ENCODE results near the gene FCER1A.
"Not testable (repeated sequence)": the region's sequence is repeated elsewhere in the genome, so short reads cannot be mapped to it uniquely, and the experiment has no call there.

Gene FCER1A

DNA sequence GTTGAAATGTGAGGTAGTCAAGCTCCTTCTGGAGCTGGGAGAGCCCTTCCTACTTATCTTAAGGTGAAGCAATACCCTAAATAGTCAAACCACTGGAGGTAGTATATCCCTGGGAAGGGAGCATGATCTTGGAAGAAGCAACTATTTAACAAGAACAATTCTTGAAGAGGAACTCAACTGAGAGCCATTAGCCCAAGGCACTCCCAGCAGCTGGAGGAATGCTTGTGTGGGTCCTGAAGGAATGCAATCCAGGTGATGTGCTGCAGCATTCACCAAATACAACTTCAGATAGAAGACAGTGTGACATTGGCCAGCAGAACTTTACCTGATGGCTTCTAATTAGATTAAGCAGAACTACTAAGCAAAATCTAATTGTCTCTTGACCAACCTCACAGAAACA, 9.5 kb downstream of the FCER1A start:
- Mint-ChIP-seq H3K27me3 (peaks cover 40 to 43% of the 10 kb centered on the region in 2 donors), H3K4me3 (no peak overlapping the region)

DNA sequence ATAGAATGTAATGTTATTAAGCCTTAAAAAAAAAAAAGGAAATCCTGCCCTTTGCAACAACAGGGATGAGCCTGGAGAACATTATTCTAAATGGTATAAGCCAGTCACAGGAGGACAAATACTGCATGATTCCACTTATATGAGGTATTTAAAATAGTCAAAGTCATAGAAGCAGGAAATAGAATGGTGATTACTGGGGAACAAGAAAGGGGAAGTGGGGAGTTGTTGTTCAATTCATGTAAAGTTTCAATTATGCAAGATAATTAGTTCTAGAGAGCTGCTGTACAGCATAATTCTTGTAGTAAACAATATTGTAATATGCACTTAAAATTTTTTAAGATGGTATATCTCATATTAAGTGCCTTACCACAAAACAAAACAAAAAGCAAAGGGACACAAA, 13.2 kb downstream of the FCER1A start:
- H3K27me3 Mint-ChIP-seq, result peaks cover 18 to 42% of the 10 kb centered on the region in 2 donors
- no peak for ATAC-seq (replicated peaks)

More for the DNA sequence above, 9.5 kb downstream of the FCER1A start:
- ATAC-seq (replicated peaks) (no peak), DNase-seq (no peak)
- Mint-ChIP-seq H3K27ac (no peak overlapping the region), H3K4me1 (ENCODE audit: low read depth in 2 of 2) (no peaks in the 10 kb centered on the region), H3K36me3 (ENCODE audit: insufficient read depth) (no peaks in the 10 kb centered on the region), H3K9me3 (no peaks in the 10 kb centered on the region)

DNA sequence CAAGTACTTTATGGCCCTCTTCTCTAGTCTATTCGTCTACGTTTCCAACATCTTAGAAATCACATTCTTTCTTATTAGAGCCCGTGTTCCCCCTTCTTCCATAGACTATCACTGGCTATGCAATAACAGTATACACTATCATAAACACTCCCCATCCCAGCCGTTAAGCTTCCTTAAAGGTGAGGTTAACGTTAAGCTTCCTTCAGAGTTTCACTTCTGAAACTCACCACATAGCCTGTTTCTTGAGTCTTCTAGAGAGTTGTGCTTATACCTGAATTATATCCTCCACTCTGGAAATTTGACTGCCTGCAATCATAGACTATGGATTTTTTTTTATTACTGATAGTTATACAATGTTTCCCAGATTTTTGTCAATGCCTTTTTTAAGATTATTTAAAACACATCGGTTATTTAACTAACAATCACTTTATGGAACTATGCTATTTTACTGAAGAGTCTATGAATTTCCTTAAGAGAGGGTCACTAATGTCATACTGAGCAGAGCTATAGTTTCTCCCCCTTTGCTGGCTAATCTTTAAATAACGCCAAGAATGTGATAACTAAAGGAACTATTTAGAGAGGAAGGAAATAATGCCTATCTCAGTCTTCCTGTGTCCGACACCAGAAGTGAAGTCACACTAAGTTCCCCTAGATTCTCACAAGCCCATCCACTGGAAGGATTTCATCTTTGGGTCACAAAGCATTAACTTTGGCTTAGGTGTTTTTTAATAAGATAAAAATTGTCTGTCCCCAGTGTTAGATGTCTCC, 16.8 kb downstream of the FCER1A start:
- no peak overlapping the region for H3K27ac Mint-ChIP-seq
- H3K27me3 Mint-ChIP-seq, result peaks cover 7 to 47% of the 10 kb centered on the region in 2 donors
- no peak overlapping the region for H3K4me3 Mint-ChIP-seq
- H3K36me3 Mint-ChIP-seq (ENCODE audit: insufficient read depth), result no peaks in the 10 kb centered on the region
- no peak for ATAC-seq (replicated peaks)
- H3K4me1 Mint-ChIP-seq (ENCODE audit: low read depth in 2 of 2), result no peaks in the 10 kb centered on the region
- DNase-seq, result no peak
- no peaks in the 10 kb centered on the region for H3K9me3 Mint-ChIP-seq

More for the DNA sequence above, 13.2 kb downstream of the FCER1A start:
- Mint-ChIP-seq H3K4me3 (no peak overlapping the region), H3K36me3 (ENCODE audit: insufficient read depth) (no peaks in the 10 kb centered on the region), H3K9me3 (no peaks in the 10 kb centered on the region), H3K4me1 (ENCODE audit: low read depth in 2 of 2) (no peaks in the 10 kb centered on the region), H3K27ac (no peak overlapping the region)
- no peak for DNase-seq

DNA sequence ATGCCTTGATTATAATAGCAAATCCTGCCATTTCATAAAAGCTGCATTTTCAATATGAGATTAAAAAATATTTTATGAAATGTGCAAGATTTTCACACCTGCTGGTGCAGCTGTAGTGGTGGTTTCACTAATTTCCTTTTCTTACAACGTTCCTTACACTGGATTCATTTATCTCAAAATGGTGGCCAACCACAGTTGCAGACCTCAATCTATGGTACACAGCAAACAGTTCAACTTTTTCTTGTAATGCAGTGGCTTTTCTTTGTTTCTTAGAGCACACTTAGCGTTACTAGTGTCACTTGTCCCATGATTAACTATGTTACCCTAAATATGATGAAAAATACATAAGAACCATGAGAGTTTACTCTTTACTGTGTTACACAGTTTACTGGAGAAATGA, 32.7 kb downstream of the FCER1A start:
- Mint-ChIP-seq H3K9me3 (no peaks in the 10 kb centered on the region), H3K36me3 (ENCODE audit: insufficient read depth) (no peaks in the 10 kb centered on the region), H3K27me3 (peaks cover 15 to 24% of the 10 kb centered on the region in 2 donors), H3K4me1 (ENCODE audit: low read depth in 2 of 2) (no peaks in the 10 kb centered on the region), H3K27ac (no peak overlapping the region), H3K4me3 (no peak overlapping the region)
- ATAC-seq (replicated peaks) (no peak), DNase-seq (no peak)

DNA sequence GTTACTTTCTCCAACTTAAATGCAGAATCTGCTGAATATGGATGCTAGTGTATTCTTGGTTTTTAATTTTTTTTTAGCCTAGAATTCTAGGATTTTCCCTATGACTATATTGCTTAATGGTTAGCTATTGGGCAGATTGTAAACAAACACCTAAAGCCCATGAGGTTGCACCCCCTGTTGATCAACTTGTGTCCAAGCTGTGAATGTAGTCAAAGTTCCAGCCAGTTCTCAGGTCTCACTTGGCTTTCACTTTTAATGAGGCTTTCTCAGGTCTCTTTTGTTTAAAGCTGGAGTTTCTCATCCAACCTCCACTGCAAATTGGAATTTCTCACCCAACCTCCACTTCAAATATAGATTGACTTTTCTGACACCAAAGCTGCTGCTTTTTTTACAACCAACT, 35.9 kb downstream of the FCER1A start:
- Mint-ChIP-seq H3K4me1 (ENCODE audit: low read depth in 2 of 2) (no peaks in the 10 kb centered on the region), H3K27me3 (peaks cover 23 to 36% of the 10 kb centered on the region in 2 donors), H3K4me3 (no peak overlapping the region), H3K36me3 (ENCODE audit: insufficient read depth) (no peaks in the 10 kb centered on the region), H3K9me3 (no peaks in the 10 kb centered on the region), H3K27ac (no peak overlapping the region)
- DNase-seq (no peak), ATAC-seq (replicated peaks) (no peak)

DNA sequence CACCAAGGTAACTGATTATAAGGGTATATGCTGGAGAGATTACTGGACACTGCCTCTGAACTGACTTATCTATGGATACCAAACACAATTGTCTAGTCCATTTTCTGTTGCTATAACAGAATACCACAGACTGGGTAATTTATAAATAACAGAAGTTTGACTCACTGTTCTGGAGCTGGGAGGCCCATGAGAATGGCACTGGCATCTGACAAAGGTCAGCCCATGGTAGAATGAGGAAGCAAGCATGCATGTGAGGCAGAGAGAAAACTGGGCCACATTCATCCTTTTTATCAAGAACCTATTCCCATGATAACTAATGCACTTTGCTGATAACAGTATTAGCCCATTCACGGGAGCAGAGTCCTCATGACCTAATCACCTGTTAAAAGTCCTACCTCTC, 37.4 kb downstream of the FCER1A start:
- Mint-ChIP-seq H3K4me1 (ENCODE audit: low read depth in 2 of 2) (no peaks in the 10 kb centered on the region), H3K27ac (no peak overlapping the region), H3K4me3 (no peak overlapping the region), H3K27me3 (peaks cover 32 to 45% of the 10 kb centered on the region in 2 donors), H3K9me3 (no peaks in the 10 kb centered on the region), H3K36me3 (ENCODE audit: insufficient read depth) (no peaks in the 10 kb centered on the region)
- DNase-seq, result no peak
- no peak for ATAC-seq (replicated peaks)

DNA sequence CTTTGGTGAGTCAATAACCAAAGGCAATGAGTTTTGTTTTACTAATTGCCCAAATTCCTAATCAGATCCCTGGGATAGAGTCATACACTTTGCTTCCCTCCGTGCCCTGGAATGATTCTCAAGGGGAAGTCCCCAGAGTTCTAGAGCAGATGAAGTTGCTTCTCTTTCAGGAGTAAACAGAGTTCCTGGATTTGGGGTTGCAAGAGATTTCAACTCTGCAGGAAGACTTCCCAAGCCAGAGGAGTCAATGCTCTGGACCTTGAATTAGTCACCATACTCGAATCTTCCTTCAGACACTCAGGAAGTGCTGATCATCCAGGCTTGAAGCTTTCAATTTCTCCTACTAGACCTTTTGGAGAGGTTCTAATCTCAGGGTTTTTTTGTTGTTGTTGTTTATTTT, 39.6 kb downstream of the FCER1A start:
- no peak for ATAC-seq (replicated peaks)
- H3K4me3 Mint-ChIP-seq, result no peak overlapping the region
- no peak for DNase-seq
- H3K9me3 Mint-ChIP-seq, result no peaks in the 10 kb centered on the region
- H3K4me1 Mint-ChIP-seq (ENCODE audit: low read depth in 2 of 2), result no peaks in the 10 kb centered on the region
- no peaks in the 10 kb centered on the region for H3K36me3 Mint-ChIP-seq (ENCODE audit: insufficient read depth)
- H3K27ac Mint-ChIP-seq, result no peak overlapping the region
- peaks cover 32 to 37% of the 10 kb centered on the region in 2 donors for H3K27me3 Mint-ChIP-seq

DNA sequence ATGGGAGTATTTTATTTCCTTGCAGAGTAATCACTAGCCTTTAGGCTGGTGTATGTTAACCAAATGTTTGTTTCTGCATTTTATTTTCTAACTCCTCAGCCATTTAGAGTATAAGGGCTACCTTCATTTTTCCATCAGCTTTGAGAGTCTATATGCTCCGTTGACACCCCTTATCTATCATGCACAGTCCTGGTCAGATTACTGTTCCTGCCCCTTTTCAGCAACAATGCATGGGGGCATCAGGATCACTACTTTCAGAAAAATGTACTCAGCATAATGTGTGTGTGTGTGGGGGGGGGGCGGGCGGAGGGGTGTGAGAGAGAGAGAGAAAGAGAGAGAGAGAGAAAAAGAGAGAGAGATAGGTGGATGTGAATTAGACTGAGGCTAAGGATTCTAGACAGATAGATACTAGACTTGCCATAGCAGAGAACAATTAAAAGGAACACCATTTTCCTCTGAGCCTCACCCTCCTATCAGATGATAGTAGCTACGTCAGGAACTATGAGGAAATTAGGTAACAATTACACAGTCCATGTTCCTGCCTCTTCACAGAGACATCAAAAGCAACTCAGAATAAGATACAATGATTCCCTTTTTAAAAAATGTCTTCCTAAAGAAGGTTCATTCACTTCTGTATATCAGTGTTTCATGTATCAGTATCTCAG, 40.8 kb downstream of the FCER1A start:
- DNase-seq, result no peak
- H3K9me3 Mint-ChIP-seq, result no peaks in the 10 kb centered on the region
- H3K27me3 Mint-ChIP-seq, result peaks cover 39 to 42% of the 10 kb centered on the region in 2 donors
- no peak overlapping the region for H3K4me3 Mint-ChIP-seq
- no peaks in the 10 kb centered on the region for H3K4me1 Mint-ChIP-seq (ENCODE audit: low read depth in 2 of 2)
- no peaks in the 10 kb centered on the region for H3K36me3 Mint-ChIP-seq (ENCODE audit: insufficient read depth)
- ATAC-seq (replicated peaks), result no peak
- H3K27ac Mint-ChIP-seq, result no peak overlapping the region

DNA sequence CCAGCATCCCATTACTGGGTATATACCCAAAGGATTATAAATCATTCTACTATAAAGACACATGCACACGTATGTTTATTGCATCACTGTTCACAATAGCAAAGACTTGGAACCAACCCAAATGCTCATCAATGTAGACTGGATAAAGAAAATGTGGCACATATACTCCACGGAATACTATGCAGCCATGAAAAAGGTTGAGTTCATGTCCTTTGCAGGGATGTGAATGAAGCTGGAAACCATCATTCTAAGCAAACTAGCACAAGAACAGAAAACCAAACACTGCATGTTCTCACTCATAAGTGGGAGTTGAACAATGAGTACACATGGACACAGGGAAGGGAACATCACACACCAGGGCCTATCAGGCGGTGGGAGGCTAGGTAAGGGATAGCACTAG, 47.2 kb downstream of the FCER1A start:
- not testable (repeated sequence) for ATAC-seq (replicated peaks); DNase-seq; H3K4me3 Mint-ChIP-seq; H3K36me3 Mint-ChIP-seq (ENCODE audit: insufficient read depth); H3K4me1 Mint-ChIP-seq (ENCODE audit: low read depth in 2 of 2); H3K9me3 Mint-ChIP-seq; H3K27ac Mint-ChIP-seq
- H3K27me3 Mint-ChIP-seq, result peaks cover 27 to 47% of the 10 kb centered on the region in 2 donors

DNA sequence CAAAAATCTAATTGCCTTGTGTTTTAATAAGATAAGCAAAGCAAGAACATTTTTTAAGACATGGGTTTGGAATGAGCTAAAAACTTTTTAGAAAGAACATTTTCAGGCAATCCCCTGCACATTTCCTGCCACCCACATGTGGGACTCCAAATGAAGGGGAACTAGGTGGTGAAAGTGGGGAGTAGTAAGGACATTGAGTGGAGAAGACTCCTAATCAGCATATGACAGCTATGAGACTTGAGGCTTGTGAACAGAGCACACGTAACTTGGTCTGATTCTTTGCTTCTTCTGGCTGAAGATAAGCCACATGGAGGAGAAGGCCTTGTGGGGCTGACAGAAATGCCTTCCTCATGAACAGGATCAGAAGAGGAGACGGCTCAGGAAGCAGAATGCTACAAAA, 50.3 kb downstream of the FCER1A start:
- Mint-ChIP-seq H3K9me3 (peaks cover 0 to 3% of the 10 kb centered on the region in 2 donors), H3K27me3 (peaks cover 24 to 68% of the 10 kb centered on the region in 2 donors), H3K4me1 (ENCODE audit: low read depth in 2 of 2) (no peaks in the 10 kb centered on the region), H3K36me3 (ENCODE audit: insufficient read depth) (no peaks in the 10 kb centered on the region), H3K27ac (no peak overlapping the region), H3K4me3 (no peak overlapping the region)
- ATAC-seq (replicated peaks), result no peak
- DNase-seq, result no peak
